ENCODE results near the gene ACOX2. TPM values are rescaled to one million over a fixed set of nuclear protein-coding genes. Genes with fewer than 3 reads are reported as not detected.
"Not testable (repeated sequence)": the region's sequence is repeated elsewhere in the genome, so short reads cannot be mapped to it uniquely, and the experiment has no call there.

The ACOX2 gene
- total RNA-seq, 1 donor from 2014 or later = 14.6 TPM

- no peaks in the 10 kb centered on the region for H3K9me3 ChIP-seq (ENCODE audit: control insufficient read depth in 3 of 3, low read length in 3 of 3)
- no peak overlapping the region for H3K27ac ChIP-seq (ENCODE audit: low read depth, low read length)
- peaks cover 21 to 45% (median 32%) of the 10 kb centered on the region in 3 donors for H3K36me3 ChIP-seq (ENCODE audit: control insufficient read depth in 3 of 3, insufficient read depth in 3 of 3, low read length in 3 of 3)
- H3K27me3 ChIP-seq (ENCODE audit: control insufficient read depth in 3 of 3, insufficient read depth in 3 of 3, low read length in 3 of 3) = no peaks in the 10 kb centered on the region
- no peak overlapping the region for H3K9ac ChIP-seq (ENCODE audit: low read depth in 1 of 3, low read length in 3 of 3)
- peaks cover 3 to 7% (median 3%) of the 10 kb centered on the region in 3 donors for H3K4me1 ChIP-seq (ENCODE audit: control insufficient read depth in 3 of 3, insufficient read depth in 3 of 3, low read length in 3 of 3)
- no peak overlapping the region for H3K4me3 ChIP-seq (ENCODE audit: low read length in 3 of 3)
These were observed 8.4 kb downstream of the ACOX2 start for GRCh38 chr3:58528629-58529028.

GRCh38 chr3:58527440-58527839 is 9.6 kb downstream of the ACOX2 start:
- not testable (repeated sequence) for H3K4me3 ChIP-seq (ENCODE audit: low read length in 3 of 3); H3K9me3 ChIP-seq (ENCODE audit: control insufficient read depth in 3 of 3, low read length in 3 of 3); H3K4me1 ChIP-seq (ENCODE audit: control insufficient read depth in 3 of 3, insufficient read depth in 3 of 3, low read length in 3 of 3); H3K9ac ChIP-seq (ENCODE audit: low read depth in 1 of 3, low read length in 3 of 3); H3K27ac ChIP-seq (ENCODE audit: low read depth, low read length); H3K27me3 ChIP-seq (ENCODE audit: control insufficient read depth in 3 of 3, insufficient read depth in 3 of 3, low read length in 3 of 3)
- H3K36me3 ChIP-seq (ENCODE audit: control insufficient read depth in 3 of 3, insufficient read depth in 3 of 3, low read length in 3 of 3) = peaks cover 24 to 43% (median 32%) of the 10 kb centered on the region in 3 donors

GRCh38 chr3:58526515-58526957 is 10.5 kb downstream of the ACOX2 start:
- no peak overlapping the region for H3K4me3 ChIP-seq (ENCODE audit: low read length in 3 of 3)
- no peaks in the 10 kb centered on the region for H3K27me3 ChIP-seq (ENCODE audit: control insufficient read depth in 3 of 3, insufficient read depth in 3 of 3, low read length in 3 of 3)
- H3K27ac ChIP-seq (ENCODE audit: low read depth, low read length) = no peak overlapping the region
- no peaks in the 10 kb centered on the region for H3K4me1 ChIP-seq (ENCODE audit: control insufficient read depth in 3 of 3, insufficient read depth in 3 of 3, low read length in 3 of 3)
- no peaks in the 10 kb centered on the region for H3K9me3 ChIP-seq (ENCODE audit: control insufficient read depth in 3 of 3, low read length in 3 of 3)
- no peak overlapping the region for H3K9ac ChIP-seq (ENCODE audit: low read depth in 1 of 3, low read length in 3 of 3)
- peaks cover 26 to 48% (median 40%) of the 10 kb centered on the region in 3 donors for H3K36me3 ChIP-seq (ENCODE audit: control insufficient read depth in 3 of 3, insufficient read depth in 3 of 3, low read length in 3 of 3)

GRCh38 chr3:58524326-58524888 is 12.6 kb downstream of the ACOX2 start:
- Histone ChIP-seq H3K27ac (ENCODE audit: low read depth, low read length) (no peak overlapping the region), H3K9ac (ENCODE audit: low read depth in 1 of 3, low read length in 3 of 3) (no peak overlapping the region), H3K9me3 (ENCODE audit: control insufficient read depth in 3 of 3, low read length in 3 of 3) (no peaks in the 10 kb centered on the region), H3K36me3 (ENCODE audit: control insufficient read depth in 3 of 3, insufficient read depth in 3 of 3, low read length in 3 of 3) (peaks cover 16 to 34% (median 30%) of the 10 kb centered on the region in 3 donors), H3K4me3 (ENCODE audit: low read length in 3 of 3) (no peak overlapping the region), H3K4me1 (ENCODE audit: control insufficient read depth in 3 of 3, insufficient read depth in 3 of 3, low read length in 3 of 3) (no peaks in the 10 kb centered on the region), H3K27me3 (ENCODE audit: control insufficient read depth in 3 of 3, insufficient read depth in 3 of 3, low read length in 3 of 3) (no peaks in the 10 kb centered on the region)

- no peaks in the 10 kb centered on the region for H3K27me3 ChIP-seq (ENCODE audit: control insufficient read depth in 3 of 3, insufficient read depth in 3 of 3, low read length in 3 of 3)
- no peaks in the 10 kb centered on the region for H3K9me3 ChIP-seq (ENCODE audit: control insufficient read depth in 3 of 3, low read length in 3 of 3)
- no peak overlapping the region for H3K27ac ChIP-seq (ENCODE audit: low read depth, low read length)
- peaks cover 13 to 31% (median 24%) of the 10 kb centered on the region in 3 donors for H3K36me3 ChIP-seq (ENCODE audit: control insufficient read depth in 3 of 3, insufficient read depth in 3 of 3, low read length in 3 of 3)
- no peak overlapping the region for H3K4me3 ChIP-seq (ENCODE audit: low read length in 3 of 3)
- no peak overlapping the region for H3K9ac ChIP-seq (ENCODE audit: low read depth in 1 of 3, low read length in 3 of 3)
- no peaks in the 10 kb centered on the region for H3K4me1 ChIP-seq (ENCODE audit: control insufficient read depth in 3 of 3, insufficient read depth in 3 of 3, low read length in 3 of 3)
These were observed 14.1 kb downstream of the ACOX2 start for GRCh38 chr3:58522759-58523425.

GRCh38 chr3:58521917-58522631 is 14.9 kb downstream of the ACOX2 start:
- Histone ChIP-seq H3K9me3 (ENCODE audit: control insufficient read depth in 3 of 3, low read length in 3 of 3) (no peaks in the 10 kb centered on the region), H3K9ac (ENCODE audit: low read depth in 1 of 3, low read length in 3 of 3) (no peak overlapping the region), H3K4me3 (ENCODE audit: low read length in 3 of 3) (no peak overlapping the region), H3K36me3 (ENCODE audit: control insufficient read depth in 3 of 3, insufficient read depth in 3 of 3, low read length in 3 of 3) (peaks cover 13 to 30% (median 22%) of the 10 kb centered on the region in 3 donors), H3K4me1 (ENCODE audit: control insufficient read depth in 3 of 3, insufficient read depth in 3 of 3, low read length in 3 of 3) (no peaks in the 10 kb centered on the region), H3K27me3 (ENCODE audit: control insufficient read depth in 3 of 3, insufficient read depth in 3 of 3, low read length in 3 of 3) (no peaks in the 10 kb centered on the region), H3K27ac (ENCODE audit: low read depth, low read length) (no peak overlapping the region)

- Histone ChIP-seq H3K4me1 (ENCODE audit: control insufficient read depth in 3 of 3, insufficient read depth in 3 of 3, low read length in 3 of 3) (no peaks in the 10 kb centered on the region), H3K9me3 (ENCODE audit: control insufficient read depth in 3 of 3, low read length in 3 of 3) (no peaks in the 10 kb centered on the region), H3K36me3 (ENCODE audit: control insufficient read depth in 3 of 3, insufficient read depth in 3 of 3, low read length in 3 of 3) (peaks cover 13 to 29% (median 19%) of the 10 kb centered on the region in 3 donors), H3K4me3 (ENCODE audit: low read length in 3 of 3) (no peak overlapping the region), H3K9ac (ENCODE audit: low read depth in 1 of 3, low read length in 3 of 3) (no peak overlapping the region), H3K27me3 (ENCODE audit: control insufficient read depth in 3 of 3, insufficient read depth in 3 of 3, low read length in 3 of 3) (no peaks in the 10 kb centered on the region), H3K27ac (ENCODE audit: low read depth, low read length) (no peak overlapping the region)
These were observed 15.7 kb downstream of the ACOX2 start for GRCh38 chr3:58521336-58521670.

- Histone ChIP-seq H3K27me3 (ENCODE audit: control insufficient read depth in 3 of 3, insufficient read depth in 3 of 3, low read length in 3 of 3) (no peaks in the 10 kb centered on the region), H3K9me3 (ENCODE audit: control insufficient read depth in 3 of 3, low read length in 3 of 3) (no peaks in the 10 kb centered on the region), H3K4me1 (ENCODE audit: control insufficient read depth in 3 of 3, insufficient read depth in 3 of 3, low read length in 3 of 3) (no peaks in the 10 kb centered on the region), H3K4me3 (ENCODE audit: low read length in 3 of 3) (no peak overlapping the region), H3K9ac (ENCODE audit: low read depth in 1 of 3, low read length in 3 of 3) (peak overlapping the region in 1 of 3 donors; percentile 25), H3K27ac (ENCODE audit: low read depth, low read length) (no peak overlapping the region), H3K36me3 (ENCODE audit: control insufficient read depth in 3 of 3, insufficient read depth in 3 of 3, low read length in 3 of 3) (peaks cover 13 to 25% (median 15%) of the 10 kb centered on the region in 3 donors)
These were observed 16.3 kb downstream of the ACOX2 start for GRCh38 chr3:58520403-58521335.

- no peaks in the 10 kb centered on the region for H3K27me3 ChIP-seq (ENCODE audit: control insufficient read depth in 3 of 3, insufficient read depth in 3 of 3, low read length in 3 of 3)
- H3K4me1 ChIP-seq (ENCODE audit: control insufficient read depth in 3 of 3, insufficient read depth in 3 of 3, low read length in 3 of 3) = no peaks in the 10 kb centered on the region
- H3K4me3 ChIP-seq (ENCODE audit: low read length in 3 of 3) = no peak overlapping the region
- H3K9me3 ChIP-seq (ENCODE audit: control insufficient read depth in 3 of 3, low read length in 3 of 3) = no peaks in the 10 kb centered on the region
- H3K9ac ChIP-seq (ENCODE audit: low read depth in 1 of 3, low read length in 3 of 3) = peak overlapping the region in 1 of 3 donors; percentile 25
- peaks cover 13 to 24% (median 15%) of the 10 kb centered on the region in 3 donors for H3K36me3 ChIP-seq (ENCODE audit: control insufficient read depth in 3 of 3, insufficient read depth in 3 of 3, low read length in 3 of 3)
- no peak overlapping the region for H3K27ac ChIP-seq (ENCODE audit: low read depth, low read length)
These were observed 17.2 kb downstream of the ACOX2 start for GRCh38 chr3:58519668-58520402.
